HG03196 (cell line): Measurements from ENCODE around the gene RARA.
A peak's percentile ranks its signal among the peaks of the same experiment; 100 is the strongest.

ENCODE experiments used
- ATAC-seq: cut with Tn5 transposase; IDR thresholded peaks from one replicate; pipeline ENCODE4 v1.9.1; 2021; ENCODE audit not compliant: unreplicated experiment

RARA gene

GRCh38 chr17:40327244-40327729, 18.3 kb downstream of the RARA start:
- no peak for ATAC-seq

- no peak for ATAC-seq
Measured at GRCh38 chr17:40327735-40328385, 18.9 kb downstream of the RARA start.

GRCh38 chr17:40328386-40328766, 19.4 kb downstream of the RARA start:
- no peak for ATAC-seq

- ATAC-seq, result no peak
Measured at GRCh38 chr17:40329839-40330794, 21.1 kb downstream of the RARA start.

GRCh38 chr17:40330850-40331470, 22.0 kb downstream of the RARA start:
- ATAC-seq, result no peak

- no peak for ATAC-seq
Measured at GRCh38 chr17:40331743-40332641, 23.0 kb downstream of the RARA start.

GRCh38 chr17:40333781-40334448, 24.9 kb downstream of the RARA start:
- ATAC-seq, result no peak

- ATAC-seq, result no peak
Measured at GRCh38 chr17:40335620-40336019, 26.6 kb downstream of the RARA start.

- no peak for ATAC-seq
Measured at GRCh38 chr17:40337351-40337750, 28.4 kb downstream of the RARA start.

- ATAC-seq, result no peak
Measured at GRCh38 chr17:40338058-40338457, 29.1 kb downstream of the RARA start.

GRCh38 chr17:40338941-40339649, 30.1 kb downstream of the RARA start:
- ATAC-seq, result no peak

GRCh38 chr17:40340327-40340726, 31.3 kb downstream of the RARA start:
- ATAC-seq, result no peak

GRCh38 chr17:40340880-40341807, 32.2 kb downstream of the RARA start:
- peak; percentile 51 for ATAC-seq

GRCh38 chr17:40341808-40342503, 33.0 kb downstream of the RARA start:
- ATAC-seq, result no peak

- ATAC-seq, result no peak
Measured at GRCh38 chr17:40342504-40343218, 33.7 kb downstream of the RARA start.

- no peak for ATAC-seq
Measured at GRCh38 chr17:40343219-40344119, 34.5 kb downstream of the RARA start.
